ENCODE results near the gene SHB.

DNA sequence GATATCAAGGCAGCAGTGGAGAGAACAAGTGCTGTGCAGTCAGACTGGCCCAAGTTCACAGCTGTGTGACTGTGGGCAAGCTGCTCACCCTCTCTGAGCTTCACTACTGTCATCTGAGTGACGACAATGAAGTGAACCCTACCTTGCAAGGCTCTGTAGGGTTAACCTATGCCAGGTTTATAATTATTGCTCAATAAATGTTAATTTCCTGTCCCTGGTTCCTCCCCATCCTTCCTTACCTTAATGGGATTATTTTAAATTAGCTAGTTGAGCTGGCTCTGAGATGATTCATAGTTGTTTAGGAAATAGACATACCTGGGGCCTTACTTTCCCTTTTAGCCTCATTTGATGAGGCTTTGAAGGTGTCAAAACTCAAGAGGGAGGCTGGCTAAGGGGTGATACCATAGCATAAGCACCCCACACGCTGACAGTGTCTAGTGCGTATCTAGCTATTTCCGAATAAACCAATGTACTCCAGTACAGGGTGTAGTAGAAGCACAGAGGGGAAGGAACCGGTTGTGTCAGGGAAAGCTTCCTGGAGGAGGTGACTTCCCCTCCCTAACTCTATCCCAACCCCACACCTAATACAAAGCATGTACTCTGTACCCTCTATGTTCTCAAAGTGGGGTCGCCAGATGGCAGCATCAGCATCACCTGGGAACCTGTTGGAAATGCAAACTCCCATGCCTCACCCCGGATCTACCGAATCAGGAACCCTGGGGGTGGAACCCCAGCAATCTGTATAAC, 101.8 kb downstream of the SHB start:
- TF ChIP-seq, protein P1, sequence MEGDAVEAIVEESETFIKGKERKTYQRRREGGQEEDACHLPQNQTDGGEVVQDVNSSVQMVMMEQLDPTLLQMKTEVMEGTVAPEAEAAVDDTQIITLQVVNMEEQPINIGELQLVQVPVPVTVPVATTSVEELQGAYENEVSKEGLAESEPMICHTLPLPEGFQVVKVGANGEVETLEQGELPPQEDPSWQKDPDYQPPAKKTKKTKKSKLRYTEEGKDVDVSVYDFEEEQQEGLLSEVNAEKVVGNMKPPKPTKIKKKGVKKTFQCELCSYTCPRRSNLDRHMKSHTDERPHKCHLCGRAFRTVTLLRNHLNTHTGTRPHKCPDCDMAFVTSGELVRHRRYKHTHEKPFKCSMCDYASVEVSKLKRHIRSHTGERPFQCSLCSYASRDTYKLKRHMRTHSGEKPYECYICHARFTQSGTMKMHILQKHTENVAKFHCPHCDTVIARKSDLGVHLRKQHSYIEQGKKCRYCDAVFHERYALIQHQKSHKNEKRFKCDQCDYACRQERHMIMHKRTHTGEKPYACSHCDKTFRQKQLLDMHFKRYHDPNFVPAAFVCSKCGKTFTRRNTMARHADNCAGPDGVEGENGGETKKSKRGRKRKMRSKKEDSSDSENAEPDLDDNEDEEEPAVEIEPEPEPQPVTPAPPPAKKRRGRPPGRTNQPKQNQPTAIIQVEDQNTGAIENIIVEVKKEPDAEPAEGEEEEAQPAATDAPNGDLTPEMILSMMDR (IDR thresholded peaks at IDR 0.05) = no peak
- TF ChIP-seq ZFX (IDR thresholded peaks at IDR 0.05; ENCODE audit: borderline replicate concordance) = no peak

Measured in 22Rv1 (cell line).